ENCODE measurements around the gene RMP24.

- TF ChIP-seq TCF7 (IDR thresholded peaks at IDR 0.05; ENCODE audit: low read depth) (no peak), POLR2A (IDR thresholded peaks at IDR 0.05; ENCODE audit: insufficient read depth in 1 of 2, low read depth in 2 of 2, low read length in 2 of 2) (no peak), TRIM24 (CRISPR knock-in tag; IDR thresholded peaks at IDR 0.05) (no peak), HNRNPK (IDR thresholded peaks at IDR 0.05; ENCODE audit: low read depth, low read length, poor library complexity, severe bottlenecking) (no peak), NFYB (CRISPR knock-in tag; IDR thresholded peaks at IDR 0.05) (no peak), NCOR1 (IDR thresholded peaks at IDR 0.05; ENCODE audit: borderline replicate concordance, low read length) (no peak), ZBTB49 (CRISPR knock-in tag; IDR thresholded peaks at IDR 0.05; ENCODE audit: borderline replicate concordance) (no peak), MEIS2 (CRISPR knock-in tag; IDR thresholded peaks at IDR 0.05) (no peak)
Observed at GRCh38 chr18:35968278-35968880, 4.1 kb upstream of the RMP24 start.
